PC-9 (cell line): ENCODE results near the gene DNAJA4. TPM values are rescaled to one million over a fixed set of nuclear protein-coding genes. Genes with fewer than 3 reads are reported as not detected.
A peak's percentile ranks its signal among the peaks of the same experiment; 100 is the strongest.

Source experiments
- BruUV-seq: library from RNA; stranded (reverse); fragments of 400-500 nt; replicated peaks from 2 replicates; lab custom pipeline; 2021; lab: Mats Ljungman, UMichigan
- CTCF ChIA-PET: fragments of 300-600 bp; sonication (Branson Sonifier 250); formaldehyde crosslinking; loops from one replicate; lab custom pipeline; 2022; ENCODE audit warnings: antibody characterized with exemption; lab: Charles Lee
- POLR2A ChIA-PET: fragments of 300-600 bp; sonication (Branson Sonifier 250); formaldehyde crosslinking; loops from one replicate; lab custom pipeline; 2022; ENCODE audit warnings: antibody characterized with exemption; ENCODE audit not compliant: unreplicated experiment; lab: Charles Lee
- DNase-seq, 2 experiments: peaks; one replicate each; pipeline versions ENCODE4 v3.0.0 to v3.0.0-alpha.2; 2015 to 2022; ENCODE audit warnings: mixed read lengths in 1 of 2
- H2AFZ ChIP-seq: fragments of 200-600 bp; sonication (generic); 2 replicates; pipeline ENCODE4 v1.8.1; 2017; ENCODE audit warnings: antibody characterized with exemption
- H3F3A ChIP-seq: fragments of 200-600 bp; sonication (generic); 2 replicates; pipeline ENCODE4 v1.8.1; 2017; ENCODE audit warnings: antibody characterized with exemption, mild to moderate bottlenecking, low read depth; ENCODE audit not compliant: insufficient read depth
- H3K27ac ChIP-seq: fragments of 200-600 bp; sonication (generic); 2 replicates; pipeline ENCODE4 v1.6.1; 2016; ENCODE audit warnings: mixed run types
- H3K27me3 ChIP-seq: fragments of 200-600 bp; sonication (generic); 2 replicates; pipeline ENCODE4 v1.6.1; 2016; ENCODE audit warnings: low read depth, mixed run types; ENCODE audit not compliant: insufficient read depth
- H3K36me3 ChIP-seq: fragments of 200-600 bp; sonication (generic); 2 replicates; pipeline ENCODE4 v1.6.1; 2016; ENCODE audit warnings: low read depth, mixed run types
- H3K4me1 ChIP-seq: fragments of 200-600 bp; sonication (generic); replicated peaks from 2 replicates; pipeline ENCODE4 v1.6.1; 2016; ENCODE audit warnings: mixed run types; ENCODE audit not compliant: insufficient read depth
- H3K4me2 ChIP-seq: fragments of 200-600 bp; sonication (generic); 2 replicates; pipeline ENCODE4 v1.6.1; 2017; ENCODE audit warnings: mixed run types
- H3K4me3 ChIP-seq: fragments of 200-600 bp; sonication (generic); 2 replicates; pipeline ENCODE4 v1.6.1; 2016; ENCODE audit warnings: mixed run types
- H3K79me2 ChIP-seq: fragments of 200-600 bp; sonication (generic); 2 replicates; pipeline ENCODE4 v1.6.1; 2017; ENCODE audit warnings: low read depth, mixed run types
- H3K9me2 ChIP-seq: fragments of 200-600 bp; sonication (generic); 2 replicates; pipeline ENCODE4 v1.8.1; 2017; ENCODE audit warnings: mild to moderate bottlenecking; ENCODE audit not compliant: insufficient read depth
- H3K9me3 ChIP-seq: fragments of 200-600 bp; sonication (generic); 2 replicates; pipeline ENCODE4 v1.8.1; 2016; ENCODE audit warnings: low read depth; ENCODE audit not compliant: insufficient read depth
- H4K20me1 ChIP-seq: fragments of 200-600 bp; sonication (generic); 2 replicates; pipeline ENCODE4 v1.8.1; 2017; ENCODE audit not compliant: insufficient read depth
- CTCF ChIP-seq: fragments of 200-600 bp; sonication (generic); conservative IDR thresholded peaks from 2 replicates; pipeline ENCODE4 v1.6.1; 2017; ENCODE audit warnings: mixed run types, antibody characterized with exemption, mild to moderate bottlenecking, moderate library complexity
- EZH2 ChIP-seq: fragments of 200-600 bp; sonication (generic); IDR thresholded peaks from 2 replicates; pipeline ENCODE4 v1.8.0; 2017; ENCODE audit warnings: antibody characterized with exemption, low read depth
- intact Hi-C: fragments of 100-400 bp; cut with micrococcal nuclease; formaldehyde crosslinking; loops from one replicate; pipeline ENCODE4 v1.10.0; 2022; ENCODE audit not compliant: unreplicated experiment
- total RNA-seq: library from RNA; stranded (reverse); gene quantifications from 2 replicates; pipeline ENCODE4 v1.2.3, GENCODE V29; 2021

Gene DNAJA4
- total RNA-seq, 1 experiment from 2014 or later = 0.35 TPM

- Histone ChIP-seq H3K9me2 (no peaks in the 10 kb centered on the region), H2AFZ (no peak overlapping the region)
Measured at GRCh38 chr15:78325092-78325843, 60.9 kb downstream of the DNAJA4 start.

GRCh38 chr15:78327466-78327865 is 63.1 kb downstream of the DNAJA4 start:
- H3K4me2 ChIP-seq = no peak overlapping the region
- 0 out of 2 replicates have a peak, but pooled peaks cover 6% of the 10 kb centered on the region for H3F3A ChIP-seq
- H3K4me1 ChIP-seq = peaks cover 13% of the 10 kb centered on the region; the same call in 1 of the 2 replicates
- intact Hi-C loops = no loop called here
- ChIA-PET POLR2A (no interaction called here), CTCF (no interaction called here)
- BruUV-seq = no TSS peak
- H3K36me3 ChIP-seq = no peaks in the 10 kb centered on the region
- H2AFZ ChIP-seq = no peak overlapping the region
- no peak overlapping the region for H3K4me3 ChIP-seq
- H3K27ac ChIP-seq = no peak overlapping the region
- DNase-seq = no peak
- no peaks in the 10 kb centered on the region for H3K9me3 ChIP-seq
- TF ChIP-seq CTCF (no peak), EZH2 (no peak)
- H3K27me3 ChIP-seq = no peaks in the 10 kb centered on the region
- H3K79me2 ChIP-seq = no peaks in the 10 kb centered on the region
- H4K20me1 ChIP-seq = no peaks in the 10 kb centered on the region
- no peaks in the 10 kb centered on the region for H3K9me2 ChIP-seq

More at GRCh38 chr15:78325092-78325843, 60.9 kb downstream of the DNAJA4 start:
- ChIA-PET CTCF (interaction anchor here (0.6 kb wide), 1 partner anchor 79 kb away, joined by 4 read pairs; no protein-coding TSS in a partner anchor), POLR2A (interaction anchor here (0.6 kb wide), 1 partner anchor 82 kb away, joined by 4 read pairs; no protein-coding TSS in a partner anchor)
- H3K4me3 ChIP-seq = no peak overlapping the region
- H3F3A ChIP-seq = 0 out of 2 replicates have a peak, but pooled peaks cover 6% of the 10 kb centered on the region
- DNase-seq = no peak
- no peak overlapping the region for H3K4me2 ChIP-seq
- intact Hi-C loops = no loop called here
- no peaks in the 10 kb centered on the region for H3K27me3 ChIP-seq
- TF ChIP-seq CTCF (no peak), EZH2 (no peak)
- no peak overlapping the region for H3K27ac ChIP-seq
- peaks cover 20% of the 10 kb centered on the region; the same call in 1 of the 2 replicates for H3K4me1 ChIP-seq
- H3K36me3 ChIP-seq = no peaks in the 10 kb centered on the region
- BruUV-seq = no TSS peak
- H3K9me3 ChIP-seq = no peaks in the 10 kb centered on the region
- H3K79me2 ChIP-seq = no peaks in the 10 kb centered on the region
- no peaks in the 10 kb centered on the region for H4K20me1 ChIP-seq

DNA sequence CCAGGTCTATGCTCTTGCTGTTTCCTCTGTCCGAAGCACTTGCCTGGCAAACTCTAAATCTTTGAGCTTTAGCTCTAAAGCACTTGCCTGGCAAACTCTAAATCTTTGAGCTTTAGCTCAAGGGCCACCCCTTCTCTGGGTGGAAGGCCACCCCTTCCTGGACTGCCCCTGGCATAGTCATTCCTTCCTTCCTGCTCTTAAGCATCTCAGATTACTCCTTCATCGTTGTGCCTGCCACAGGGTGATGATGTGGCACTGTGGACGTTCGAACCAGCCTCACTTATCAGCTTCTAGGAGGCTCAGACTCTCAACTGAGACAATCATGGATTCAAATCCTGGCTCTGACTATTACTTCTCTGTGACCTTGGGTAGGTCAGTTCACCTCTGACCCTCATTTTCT is 65.3 kb downstream of the DNAJA4 start:
- Histone ChIP-seq H4K20me1 (no peaks in the 10 kb centered on the region), H3K4me2 (peak overlapping the region; percentile 50), H3K27ac (no peak overlapping the region), H2AFZ (0 out of 2 replicates have a peak overlapping the region, but pooled peaks have one; percentile 30), H3K9me2 (no peaks in the 10 kb centered on the region), H3K4me1 (peaks cover 8% of the 10 kb centered on the region; the same call in 1 of the 2 replicates), H3F3A (0 out of 2 replicates have a peak, but pooled peaks cover 6% of the 10 kb centered on the region), H3K79me2 (no peaks in the 10 kb centered on the region), H3K4me3 (no peak overlapping the region), H3K9me3 (no peaks in the 10 kb centered on the region), H3K36me3 (no peaks in the 10 kb centered on the region), H3K27me3 (no peaks in the 10 kb centered on the region)
- peak; percentile 14 to 43 for DNase-seq
- no TSS peak for BruUV-seq
- POLR2A ChIA-PET = interaction anchor here (0.7 kb wide), 1 partner anchor 1881 kb away, joined by 3 read pairs; no protein-coding TSS in a partner anchor
- CTCF ChIA-PET = interaction anchor here (0.6 kb wide), 1 partner anchor 79 kb away, joined by 6 read pairs; no protein-coding TSS in a partner anchor
- no peak for TF ChIP-seq CTCF
- no peak for TF ChIP-seq EZH2
- intact Hi-C loops = no loop called here

Other genes starting within 250 kb of the DNAJA4 start
- 27.7 and 28.3 TPM in 2 replicates for gene TBC1D2B, start 186.9 kb upstream of the DNAJA4 start, total RNA-seq
- not detected in 2 replicates for gene SH2D7, start 172.0 kb upstream of the DNAJA4 start, total RNA-seq
- 5.6 and 5.8 TPM in 2 replicates for gene CIB2, start 133.1 kb upstream of the DNAJA4 start, total RNA-seq
- 64.8 and 67.8 TPM in 2 replicates for gene IDH3A, start 115.2 kb upstream of the DNAJA4 start, total RNA-seq
- 0.48 and 1.2 TPM in 2 replicates for gene ACSBG1, start 30.0 kb upstream of the DNAJA4 start, total RNA-seq
- gene SKIC8, start 35.0 kb downstream of the DNAJA4 start, total RNA-seq = 44.5 and 47.7 TPM in 2 replicates
- not detected in 2 replicates for gene CRABP1, start 75.8 kb downstream of the DNAJA4 start, total RNA-seq
- 48.8 and 49.0 TPM in 2 replicates for gene IREB2, start 173.7 kb downstream of the DNAJA4 start, total RNA-seq
- 5.6 and 6.9 TPM in 2 replicates for gene HYKK, start 243.0 kb downstream of the DNAJA4 start, total RNA-seq